SH-SY5Y (cell line): ENCODE data around the gene KIF3B.

Source experiments
- GATA2 ChIP-seq: IDR thresholded peaks from 2 replicates; pipeline ENCODE4 v1.6.1; 2011; ENCODE audit warnings: mild to moderate bottlenecking, low read depth, low read length
- GATA3 ChIP-seq: IDR thresholded peaks from 2 replicates; pipeline ENCODE4 v1.6.1; 2011; ENCODE audit warnings: low read depth, mild to moderate bottlenecking, low read length, moderate library complexity

- TF ChIP-seq GATA2 (no peak), GATA3 (no peak)
Observed at GRCh38 chr20:32380745-32381144, 103.3 kb downstream of the KIF3B start.
